HG03025 (cell line): ENCODE results near the gene SLC25A21.

Source experiments
- ATAC-seq: cut with Tn5 transposase; IDR thresholded peaks from one replicate; pipeline ENCODE4 v1.9.1; 2021; ENCODE audit warnings: mild to moderate bottlenecking, moderate library complexity; ENCODE audit not compliant: unreplicated experiment, low FRiP score

SLC25A21 gene

GRCh38 chr14:36682338-36682737, 490.1 kb downstream of the SLC25A21 start:
- no peak for ATAC-seq

- no peak for ATAC-seq
Measured at GRCh38 chr14:36676236-36676635, 496.2 kb downstream of the SLC25A21 start.

DNA sequence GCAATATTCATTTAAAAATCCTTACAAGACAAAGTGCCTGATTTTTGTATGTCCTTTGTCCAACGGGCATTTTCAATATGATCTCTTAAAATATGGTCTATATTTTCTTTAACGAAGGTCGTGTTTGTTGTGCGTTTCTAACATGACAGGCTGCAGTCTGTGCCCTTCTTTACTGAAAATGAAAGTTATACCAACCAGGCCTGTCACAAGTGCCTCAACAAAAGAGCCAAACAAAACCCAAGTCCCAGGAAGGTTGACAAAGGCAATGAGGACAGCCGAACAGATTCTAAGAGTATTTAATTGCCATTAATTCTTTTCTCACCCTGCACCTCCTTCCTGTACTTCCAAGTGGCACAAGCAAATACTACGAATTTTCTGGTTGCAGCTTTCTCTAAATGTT, 496.8 kb downstream of the SLC25A21 start:
- no peak for ATAC-seq

DNA sequence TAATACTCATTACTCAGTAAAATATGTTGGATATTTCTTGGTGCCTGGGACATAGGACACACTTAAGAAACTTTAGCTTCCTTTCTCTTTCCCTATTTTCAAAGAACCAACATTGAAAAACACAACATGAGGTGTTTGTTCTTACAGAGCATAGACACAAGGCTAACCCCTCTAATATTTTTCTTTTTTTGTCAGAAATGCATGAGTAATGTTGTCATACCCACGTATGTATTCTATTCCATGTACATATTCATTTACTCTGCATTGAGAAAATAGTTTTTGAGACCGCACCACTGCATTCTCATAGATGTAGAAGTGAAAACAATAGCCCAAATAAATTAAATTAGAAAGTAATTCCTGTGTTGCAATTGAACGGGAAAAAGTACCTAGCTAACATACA, 497.7 kb downstream of the SLC25A21 start:
- ATAC-seq, result no peak

DNA sequence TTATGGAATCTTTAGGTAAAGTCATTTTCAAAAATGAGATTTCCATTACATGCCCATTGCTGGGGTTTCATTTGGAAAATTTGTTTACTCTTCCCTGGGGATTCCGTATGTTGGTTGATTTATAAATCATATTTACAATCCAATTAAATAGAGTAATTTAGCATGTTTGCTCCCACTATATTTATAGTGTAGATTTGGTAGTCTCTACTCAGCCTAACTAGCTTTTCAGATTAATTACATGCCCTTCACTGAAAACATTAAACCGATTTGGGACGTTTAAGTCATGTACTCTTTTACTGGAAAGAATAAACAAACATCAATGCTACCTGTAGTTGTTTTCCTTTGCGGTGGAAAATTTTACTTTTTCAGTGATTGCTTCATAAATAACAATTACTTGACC, 500.3 kb downstream of the SLC25A21 start:
- ATAC-seq, result no peak

GRCh38 chr14:36671149-36671548, 501.3 kb downstream of the SLC25A21 start:
- ATAC-seq, result no peak

DNA sequence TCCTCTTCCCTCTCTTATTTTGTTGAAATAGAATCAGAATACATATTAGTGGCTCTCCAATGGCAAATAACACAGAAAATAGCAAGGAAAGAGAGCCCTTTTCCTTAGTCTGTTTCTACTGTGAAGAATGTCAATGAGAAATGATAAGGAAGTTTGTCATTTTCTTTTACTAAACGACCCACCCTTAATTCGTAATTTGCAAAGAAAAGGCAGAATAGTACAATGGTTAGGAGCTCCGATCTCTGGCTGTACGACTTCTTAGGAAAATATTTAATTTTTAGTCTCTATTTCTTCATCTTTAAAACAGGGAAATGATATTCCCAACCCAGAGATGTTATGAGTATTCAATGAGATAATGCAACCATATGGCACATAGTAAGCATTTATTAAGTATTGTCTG, 504.7 kb downstream of the SLC25A21 start:
- no peak for ATAC-seq

- no peak for ATAC-seq
Measured at GRCh38 chr14:36666416-36667206, 505.8 kb downstream of the SLC25A21 start.

- no peak for ATAC-seq
Measured at GRCh38 chr14:36665887-36666415, 506.5 kb downstream of the SLC25A21 start.

DNA sequence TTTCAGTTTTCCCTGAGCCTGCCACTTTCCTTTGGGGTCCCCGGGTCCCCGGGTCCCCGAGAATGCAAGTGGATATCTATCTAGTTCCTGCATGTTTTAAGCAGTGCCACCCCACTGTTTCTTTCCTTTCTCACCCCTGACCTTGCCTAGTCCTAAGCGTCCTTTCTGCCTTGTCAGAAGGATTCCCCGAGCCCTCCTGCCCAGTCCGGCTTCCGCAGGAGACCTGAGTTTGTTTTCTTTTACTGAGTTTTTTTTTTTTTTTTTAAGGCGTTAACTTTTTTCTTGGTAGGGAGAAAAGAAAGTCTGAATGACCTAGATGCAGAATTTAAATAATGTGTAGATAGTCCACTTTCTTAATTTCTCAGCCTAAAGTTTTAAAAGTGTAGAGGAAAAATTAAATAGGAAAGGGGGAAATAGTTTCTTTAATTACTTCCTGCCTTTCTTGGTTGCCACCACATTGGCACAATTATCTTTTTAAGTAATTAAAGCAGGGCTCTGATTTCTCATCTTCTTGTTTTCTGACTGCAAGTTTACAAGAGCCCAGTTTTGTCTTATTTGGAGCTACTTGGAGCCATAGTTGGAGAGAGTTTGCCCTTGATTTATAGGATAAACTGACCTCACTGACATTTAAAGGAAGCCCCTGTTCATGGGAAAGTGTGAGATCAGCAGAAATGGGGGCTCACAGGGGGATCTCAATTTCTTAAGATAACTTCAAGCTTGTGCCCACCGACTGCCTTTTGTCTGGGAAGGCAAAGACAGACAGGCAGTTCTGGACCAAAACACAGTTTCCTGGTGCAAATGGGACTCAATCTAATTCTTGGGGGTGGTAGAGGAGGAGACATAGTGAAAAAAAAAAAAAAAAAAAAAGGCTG, 507.8 kb downstream of the SLC25A21 start:
- ATAC-seq, result no peak

DNA sequence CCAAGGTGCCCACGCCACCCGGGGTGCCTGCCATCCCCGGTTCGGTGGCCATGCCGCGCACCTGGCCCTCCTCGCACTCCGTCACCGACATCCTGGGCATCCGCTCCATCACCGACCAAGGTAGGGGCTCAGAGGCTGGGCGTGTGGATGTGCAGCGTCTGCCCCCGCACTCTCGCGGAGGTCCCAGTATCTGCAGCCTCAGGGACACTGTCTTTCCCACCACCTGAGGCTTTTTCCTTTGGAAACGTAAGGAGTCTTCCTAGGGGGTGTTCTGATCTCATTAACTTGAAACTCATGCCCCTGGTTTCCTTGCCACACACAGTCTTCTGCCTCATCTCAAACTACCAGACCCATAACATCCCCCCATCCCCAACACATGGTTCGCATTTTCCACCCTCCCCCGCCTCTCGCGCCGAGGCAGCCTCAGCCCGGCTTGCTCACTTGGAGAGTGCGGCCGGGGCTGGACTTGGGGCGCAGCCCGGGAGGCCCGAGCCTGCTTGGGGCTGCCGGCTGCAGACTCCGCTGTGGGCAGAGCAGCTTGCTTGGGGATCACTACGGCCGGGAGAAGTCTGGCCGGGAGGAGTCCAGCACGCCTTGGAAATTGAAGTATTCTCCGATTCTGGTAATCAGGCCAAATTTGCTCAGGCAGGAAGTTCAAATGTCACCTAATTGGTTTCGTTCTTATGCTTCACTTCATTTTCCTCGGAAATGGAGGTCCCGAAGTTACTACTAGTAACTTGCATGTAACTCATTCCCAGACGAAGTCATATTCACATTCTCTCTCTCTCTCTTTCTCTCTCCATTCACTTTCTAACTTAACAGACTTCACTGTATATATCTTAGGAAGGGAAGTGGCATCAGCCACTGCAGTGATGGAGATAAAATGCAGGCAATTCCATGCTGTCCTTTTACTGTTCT, 508.7 kb downstream of the SLC25A21 start:
- no peak for ATAC-seq

DNA sequence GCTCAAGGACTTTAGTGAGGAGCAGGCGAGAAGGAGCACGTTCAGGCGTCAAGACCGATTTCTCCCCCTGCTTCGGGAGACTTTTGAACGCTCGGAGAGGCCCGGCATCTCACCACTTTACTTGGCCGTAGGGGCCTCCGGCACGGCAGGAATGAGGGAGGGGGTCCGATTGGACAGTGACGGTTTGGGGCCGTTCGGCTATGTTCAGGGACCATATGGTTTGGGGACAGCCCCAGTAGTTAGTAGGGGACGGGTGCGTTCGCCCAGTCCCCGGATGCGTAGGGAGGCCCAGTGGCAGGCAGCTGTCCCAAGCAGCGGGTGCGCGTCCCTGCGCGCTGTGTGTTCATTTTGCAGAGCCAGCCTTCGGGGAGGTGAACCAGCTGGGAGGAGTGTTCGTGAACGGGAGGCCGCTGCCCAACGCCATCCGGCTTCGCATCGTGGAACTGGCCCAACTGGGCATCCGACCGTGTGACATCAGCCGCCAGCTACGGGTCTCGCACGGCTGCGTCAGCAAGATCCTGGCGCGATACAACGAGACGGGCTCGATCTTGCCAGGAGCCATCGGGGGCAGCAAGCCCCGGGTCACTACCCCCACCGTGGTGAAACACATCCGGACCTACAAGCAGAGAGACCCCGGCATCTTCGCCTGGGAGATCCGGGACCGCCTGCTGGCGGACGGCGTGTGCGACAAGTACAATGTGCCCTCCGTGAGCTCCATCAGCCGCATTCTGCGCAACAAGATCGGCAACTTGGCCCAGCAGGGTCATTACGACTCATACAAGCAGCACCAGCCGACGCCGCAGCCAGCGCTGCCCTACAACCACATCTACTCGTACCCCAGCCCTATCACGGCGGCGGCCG, 509.6 kb downstream of the SLC25A21 start:
- ATAC-seq, result no peak

DNA sequence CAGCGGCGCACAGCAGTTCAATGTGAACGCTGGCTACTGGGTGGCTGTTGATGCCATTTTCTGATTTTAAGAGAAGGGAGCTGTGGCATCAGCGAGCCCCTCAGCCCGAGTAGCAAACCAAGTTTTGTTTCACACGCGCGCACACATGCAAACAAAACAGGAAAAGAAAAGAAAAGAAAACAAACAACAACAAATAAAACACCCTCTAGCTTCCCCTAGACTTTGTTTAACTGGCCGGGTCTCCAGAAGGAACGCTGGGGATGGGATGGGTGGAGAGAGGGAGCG, 510.2 kb downstream of the SLC25A21 start:
- ATAC-seq, result no peak

GRCh38 chr14:36661506-36662257, 510.7 kb downstream of the SLC25A21 start, which contains the start of gene PAX9:
Gene PAX9 (plus strand): TSS chr14:36661860. CDS start chr14:36662090, 230 bp downstream.
- ATAC-seq, result no peak

DNA sequence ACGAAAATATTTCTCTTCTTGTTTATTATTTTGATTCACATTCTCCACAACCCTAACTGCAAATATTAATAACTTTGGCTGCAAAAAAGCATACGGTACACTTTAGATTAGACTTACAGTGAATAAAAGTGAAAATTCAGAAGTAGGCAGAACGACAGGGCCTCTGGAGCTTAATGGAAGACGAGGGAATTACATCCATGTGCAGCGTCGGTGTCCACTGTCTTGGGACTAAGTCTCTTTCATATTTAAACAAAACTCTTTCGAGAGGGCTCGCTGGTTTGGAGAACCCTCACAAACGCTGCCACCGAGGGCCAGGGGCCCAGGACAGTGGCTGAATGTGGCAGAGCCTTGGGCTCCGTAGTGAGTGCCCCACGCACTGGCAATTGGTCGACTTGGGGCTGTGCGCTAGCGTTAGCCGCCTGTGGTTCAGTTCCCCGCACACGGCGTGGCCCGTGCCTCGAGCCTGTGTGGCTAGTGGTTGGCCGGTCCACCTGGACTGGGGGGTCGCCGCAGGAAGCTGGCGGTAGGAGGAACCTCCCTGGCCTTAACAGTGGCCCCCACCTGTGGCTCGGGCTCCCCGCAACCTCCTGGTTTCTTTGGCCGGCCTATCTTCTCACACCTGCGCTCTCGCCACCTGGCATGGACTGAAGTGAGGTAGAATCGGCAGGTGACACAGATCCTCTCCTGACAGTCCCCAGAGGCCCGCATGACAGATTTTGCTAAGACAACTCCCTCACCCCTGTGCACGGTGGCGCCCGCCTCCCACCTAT, 511.5 kb downstream of the SLC25A21 start:
- no peak for ATAC-seq

DNA sequence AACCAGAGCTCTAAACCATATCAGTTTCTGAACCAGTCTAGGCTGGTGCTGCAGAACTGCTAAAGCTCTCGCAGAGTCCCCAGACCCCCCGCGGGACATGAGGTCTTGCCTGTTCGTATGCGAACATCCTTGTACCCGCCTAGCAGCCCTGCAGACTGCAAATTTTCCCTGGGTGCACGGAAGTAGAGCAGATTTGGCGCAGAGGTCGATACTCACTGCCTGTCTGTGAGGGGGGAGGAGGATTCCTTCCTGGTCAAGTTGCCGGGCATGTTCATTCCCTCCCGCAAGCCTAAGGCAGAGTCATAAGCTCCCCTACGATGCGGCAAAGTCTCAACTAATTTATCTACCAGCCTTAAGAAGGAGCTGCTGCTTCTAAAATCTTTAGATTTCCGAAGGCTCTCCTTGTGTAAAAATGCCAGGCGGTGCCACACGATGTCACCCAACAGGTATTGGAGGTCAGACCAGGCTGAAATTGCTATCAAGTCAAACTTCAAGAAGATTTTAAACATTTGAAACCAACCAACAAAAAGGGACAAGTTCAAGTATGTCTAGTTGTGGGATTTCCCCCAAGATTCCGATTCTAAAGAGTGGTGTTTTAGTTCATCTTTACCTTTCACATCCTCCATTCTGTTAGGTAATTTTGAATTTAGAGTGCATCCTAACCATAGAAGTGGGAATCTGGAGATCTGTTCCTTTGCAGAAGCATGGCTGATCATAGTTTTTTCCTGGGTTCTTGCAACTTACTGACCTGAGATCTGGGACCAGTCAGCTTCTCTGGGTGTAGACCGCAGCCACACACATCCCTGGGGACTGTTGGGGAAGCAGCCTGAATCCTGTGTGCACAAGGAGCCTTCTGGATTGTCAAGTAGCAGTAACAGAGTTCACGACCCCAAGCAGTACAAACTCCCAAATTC, 512.3 kb downstream of the SLC25A21 start:
- ATAC-seq, result no peak
